Right atrium auricular region (tissue), 2 donors: Measurements from ENCODE around the gene CACNB4. TPM values are rescaled to one million over a fixed set of nuclear protein-coding genes. Genes with fewer than 3 reads are reported as not detected.

Experiments used
- DNase-seq: peaks from one replicate; pipeline ENCODE4 v3.0.0-alpha.2; 2019; ENCODE audit warnings: low spot score
- H3K27ac ChIP-seq, 2 donors: fragments of 200-600 bp; sonication (generic); 1 replicate in 1 of 2; 2 replicates in 1 of 2; pipeline ENCODE4 v1.5.1; 2016 to 2019
- H3K27me3 ChIP-seq, 2 donors: fragments of 200-600 bp; sonication (generic); one replicate each; pipeline versions ENCODE4 v1.5.1 to v1.6.0; 2017 to 2019
- H3K36me3 ChIP-seq: fragments of 200-600 bp; sonication (generic); one replicate; pipeline ENCODE4 v1.5.1; 2016
- H3K4me1 ChIP-seq, 2 donors: fragments of 200-600 bp; sonication (generic); one replicate each; pipeline versions ENCODE4 v1.5.1 to v1.6.0; 2017 to 2019
- H3K4me3 ChIP-seq, 2 donors: fragments of 200-600 bp; sonication (generic); 1 replicate in 1 of 2; 2 replicates in 1 of 2; pipeline ENCODE4 v1.5.1; 2017 to 2019; ENCODE audit warnings: mild to moderate bottlenecking in 1 of 2, moderate library complexity in 1 of 2
- H3K9me3 ChIP-seq, 2 donors: fragments of 200-600 bp; sonication (generic); one replicate each; pipeline ENCODE4 v1.5.1; 2019
- total RNA-seq, 2 donors: library from RNA; depleted of rRNA; stranded (reverse); fragments of >200 nt; gene quantifications; one replicate each; pipeline ENCODE4 v1.1.0, GENCODE V29; 2016
- TF ChIP-seq, protein P1 (sequence below), 2 donors: fragments of 200-600 bp; sonication (generic); IDR thresholded peaks; one replicate each; pipeline ENCODE4 v1.5.1; 2019; ENCODE audit warnings: antibody characterized with exemption in 2 of 2

The CACNB4 gene
- total RNA-seq, 2 donors from 2014 or later: 0.37 to 0.90 TPM

DNA sequence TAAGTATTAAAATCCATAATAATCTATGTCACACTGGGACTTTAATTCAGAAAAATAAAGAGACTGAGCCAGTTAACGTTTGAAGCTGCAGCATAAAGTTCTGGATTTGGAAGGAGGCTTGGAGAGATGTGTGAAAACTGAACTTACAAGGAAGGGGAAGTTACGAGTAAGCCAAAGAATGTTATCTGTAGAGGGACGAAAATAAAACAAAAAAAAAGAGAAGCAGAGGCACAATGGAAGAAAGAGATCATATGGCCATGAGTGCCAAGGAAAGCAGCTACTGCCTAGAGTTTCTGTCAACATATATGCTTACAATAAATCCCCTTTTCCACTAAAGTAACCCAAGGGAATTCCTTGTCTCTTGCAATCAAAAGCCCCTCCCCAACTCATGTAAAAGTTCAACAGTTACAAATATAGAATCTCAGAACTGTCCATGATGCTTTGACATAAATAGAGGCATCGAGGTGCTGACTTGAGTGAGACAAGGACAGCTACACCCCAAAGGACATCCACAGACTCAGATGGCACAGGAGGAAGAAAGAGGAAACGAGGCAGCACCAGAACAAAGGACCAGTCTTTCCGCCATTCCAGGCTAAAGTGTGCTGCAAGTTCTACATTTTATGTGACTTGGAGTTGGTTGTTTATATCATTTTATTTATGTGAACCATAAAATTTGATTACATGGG lies 254.5 kb downstream of the CACNB4 start:
- Histone ChIP-seq H3K36me3 (no peaks in the 10 kb centered on the region), H3K4me3 (no peak overlapping the region), H3K9me3 (no peaks in the 10 kb centered on the region), H3K27ac (peak overlapping the region; percentile 54 to 82), H3K27me3 (no peaks in the 10 kb centered on the region), H3K4me1 (peaks cover 0 to 33% of the 10 kb centered on the region in 2 donors)
- no peak for DNase-seq
- TF ChIP-seq, protein P1, sequence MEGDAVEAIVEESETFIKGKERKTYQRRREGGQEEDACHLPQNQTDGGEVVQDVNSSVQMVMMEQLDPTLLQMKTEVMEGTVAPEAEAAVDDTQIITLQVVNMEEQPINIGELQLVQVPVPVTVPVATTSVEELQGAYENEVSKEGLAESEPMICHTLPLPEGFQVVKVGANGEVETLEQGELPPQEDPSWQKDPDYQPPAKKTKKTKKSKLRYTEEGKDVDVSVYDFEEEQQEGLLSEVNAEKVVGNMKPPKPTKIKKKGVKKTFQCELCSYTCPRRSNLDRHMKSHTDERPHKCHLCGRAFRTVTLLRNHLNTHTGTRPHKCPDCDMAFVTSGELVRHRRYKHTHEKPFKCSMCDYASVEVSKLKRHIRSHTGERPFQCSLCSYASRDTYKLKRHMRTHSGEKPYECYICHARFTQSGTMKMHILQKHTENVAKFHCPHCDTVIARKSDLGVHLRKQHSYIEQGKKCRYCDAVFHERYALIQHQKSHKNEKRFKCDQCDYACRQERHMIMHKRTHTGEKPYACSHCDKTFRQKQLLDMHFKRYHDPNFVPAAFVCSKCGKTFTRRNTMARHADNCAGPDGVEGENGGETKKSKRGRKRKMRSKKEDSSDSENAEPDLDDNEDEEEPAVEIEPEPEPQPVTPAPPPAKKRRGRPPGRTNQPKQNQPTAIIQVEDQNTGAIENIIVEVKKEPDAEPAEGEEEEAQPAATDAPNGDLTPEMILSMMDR (IDR thresholded peaks at IDR 0.05): no peak

DNA sequence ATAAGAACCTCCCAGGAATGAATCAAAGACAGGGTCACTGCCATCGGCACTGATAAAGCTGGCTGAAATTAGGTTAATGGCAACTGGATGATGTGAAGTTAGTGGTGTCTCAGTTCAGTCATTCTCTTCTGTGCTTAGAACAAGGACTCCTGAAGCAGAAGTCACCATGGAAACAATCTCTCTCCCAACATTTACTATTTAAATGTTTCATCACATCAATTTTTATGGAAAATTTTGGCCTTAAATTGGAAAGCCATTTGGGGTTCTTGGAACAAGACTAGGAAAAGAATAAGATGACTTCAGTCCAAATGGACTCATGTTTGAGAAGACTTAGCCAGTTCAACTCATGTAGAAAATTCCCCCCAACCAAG lies 255.2 kb downstream of the CACNB4 start:
- DNase-seq: no peak
- peak overlapping the region; percentile 8 to 82 for H3K27ac ChIP-seq

GRCh38 chr2:151842830-151843690 lies 255.8 kb downstream of the CACNB4 start:
- H3K27ac ChIP-seq: peak overlapping the region; percentile 8 to 82
- H3K9me3 ChIP-seq: no peaks in the 10 kb centered on the region
- TF ChIP-seq, protein P1 (IDR thresholded peaks at IDR 0.05): no peak
- no peak overlapping the region for H3K4me3 ChIP-seq
- no peak for DNase-seq
- H3K36me3 ChIP-seq: no peaks in the 10 kb centered on the region
- H3K4me1 ChIP-seq: peaks cover 0 to 33% of the 10 kb centered on the region in 2 donors
- H3K27me3 ChIP-seq: no peaks in the 10 kb centered on the region

More for the DNA sequence above, 255.2 kb downstream of the CACNB4 start:
- Histone ChIP-seq H3K27me3 (no peaks in the 10 kb centered on the region), H3K4me1 (peaks cover 0 to 33% of the 10 kb centered on the region in 2 donors), H3K4me3 (no peak overlapping the region), H3K36me3 (no peaks in the 10 kb centered on the region), H3K9me3 (no peaks in the 10 kb centered on the region)
- TF ChIP-seq, protein P1 (IDR thresholded peaks at IDR 0.05): no peak

- no peak for DNase-seq
- Histone ChIP-seq H3K4me1 (peaks cover 0 to 32% of the 10 kb centered on the region in 2 donors), H3K27ac (no peak overlapping the region), H3K9me3 (no peaks in the 10 kb centered on the region), H3K27me3 (no peaks in the 10 kb centered on the region), H3K36me3 (no peaks in the 10 kb centered on the region), H3K4me3 (no peak overlapping the region)
- TF ChIP-seq, protein P1 (IDR thresholded peaks at IDR 0.05): no peak
These were observed 257.8 kb downstream of the CACNB4 start for GRCh38 chr2:151841047-151841424.

DNA sequence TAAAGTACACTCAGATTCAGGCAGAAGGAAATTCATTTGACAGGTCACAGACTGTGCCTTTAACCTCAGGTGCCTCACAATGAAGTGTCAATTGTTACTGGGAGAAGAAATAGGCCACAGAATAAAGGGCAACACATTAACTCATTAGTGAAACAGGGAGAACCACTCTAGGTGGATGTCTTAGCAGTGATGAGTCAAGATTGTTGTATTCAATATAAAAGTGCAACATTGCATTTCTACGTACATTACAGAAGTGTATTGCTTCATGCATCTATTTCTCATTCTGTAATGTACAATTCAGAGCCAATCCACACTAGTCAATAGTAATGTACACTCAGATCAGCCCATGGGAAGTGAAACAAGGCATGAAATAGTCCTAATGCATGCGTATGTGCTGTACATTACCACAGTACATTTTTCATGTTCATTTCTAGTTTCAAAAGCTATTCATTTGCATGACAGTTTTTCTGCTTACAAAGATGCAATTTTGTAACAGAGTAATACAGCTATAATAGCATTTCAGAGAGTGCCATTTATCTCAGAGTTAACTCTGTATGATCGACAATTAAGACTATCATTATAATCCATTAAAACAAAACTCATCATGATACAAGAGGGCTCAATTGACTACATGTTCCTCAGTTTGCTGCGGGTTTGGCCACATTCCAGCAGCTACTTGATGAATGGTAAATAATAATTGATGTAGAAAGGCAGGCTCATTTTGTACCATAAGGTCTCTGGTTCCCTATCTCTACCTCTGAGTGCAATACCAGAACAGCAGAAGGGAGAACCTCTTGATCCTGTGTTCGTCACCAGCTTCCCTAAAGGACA lies 258.4 kb downstream of the CACNB4 start:
- Histone ChIP-seq H3K4me1 (peaks cover 0 to 26% of the 10 kb centered on the region in 2 donors), H3K4me3 (no peak overlapping the region), H3K9me3 (no peaks in the 10 kb centered on the region), H3K27ac (no peak overlapping the region), H3K27me3 (no peaks in the 10 kb centered on the region), H3K36me3 (no peaks in the 10 kb centered on the region)
- TF ChIP-seq, protein P1 (IDR thresholded peaks at IDR 0.05): no peak
- DNase-seq: no peak
